ENCODE data around the gene TMEM269.

DNA sequence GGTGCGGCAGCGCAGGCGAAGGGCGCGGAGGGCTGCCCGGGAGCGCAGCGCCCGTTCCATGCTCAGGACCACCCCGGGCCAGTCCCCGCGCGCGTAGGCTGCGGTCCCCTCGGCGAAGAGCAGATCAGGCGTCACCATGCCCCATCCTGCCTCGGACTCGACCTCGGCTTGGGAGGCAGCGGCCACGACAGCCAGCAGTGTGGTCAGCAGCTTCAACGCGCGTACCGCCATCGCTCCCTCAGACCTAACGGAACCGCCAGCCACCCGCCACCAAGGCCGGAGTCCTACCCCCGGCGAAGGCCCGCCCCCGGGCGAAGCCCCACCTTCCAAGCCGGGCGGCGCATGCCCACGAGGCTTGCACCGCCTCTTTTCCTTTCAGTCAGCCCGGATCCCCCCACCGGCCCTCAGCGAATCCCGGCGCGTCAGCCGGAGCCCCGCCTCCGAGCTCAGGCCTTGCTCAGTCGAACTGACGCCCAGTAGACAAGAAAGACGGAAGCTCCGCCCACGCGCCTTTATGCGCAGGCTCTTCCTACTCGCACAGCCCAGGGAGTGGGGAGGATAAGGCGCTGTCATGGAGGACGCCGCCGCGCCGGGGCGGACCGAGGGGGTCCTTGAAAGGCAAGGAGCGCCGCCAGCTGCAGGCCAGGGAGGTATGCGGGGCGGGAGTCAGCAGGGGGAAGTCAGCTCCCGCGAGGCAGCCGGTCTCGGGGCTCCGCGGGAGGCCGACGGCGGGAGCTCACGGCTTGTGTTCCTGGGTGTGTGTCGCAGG, 17.9 kb upstream of the TMEM269 start, which contains the start of the genes C1orf50 and P3H1:
- TF ChIP-seq EZH2phosphoT487 (IDR thresholded peaks at IDR 0.05; ENCODE audit: insufficient read depth, low read depth) (no peak), EZH2 (IDR thresholded peaks at IDR 0.05; ENCODE audit: insufficient read depth, poor library complexity, severe bottlenecking) (no peak)
